ENCODE data around the gene ENTPD3. TPM values are rescaled to one million over a fixed set of nuclear protein-coding genes. Genes with fewer than 3 reads are reported as not detected.

Gene ENTPD3
- total RNA-seq, 1 experiment from 2014 or later = not detected

DNA sequence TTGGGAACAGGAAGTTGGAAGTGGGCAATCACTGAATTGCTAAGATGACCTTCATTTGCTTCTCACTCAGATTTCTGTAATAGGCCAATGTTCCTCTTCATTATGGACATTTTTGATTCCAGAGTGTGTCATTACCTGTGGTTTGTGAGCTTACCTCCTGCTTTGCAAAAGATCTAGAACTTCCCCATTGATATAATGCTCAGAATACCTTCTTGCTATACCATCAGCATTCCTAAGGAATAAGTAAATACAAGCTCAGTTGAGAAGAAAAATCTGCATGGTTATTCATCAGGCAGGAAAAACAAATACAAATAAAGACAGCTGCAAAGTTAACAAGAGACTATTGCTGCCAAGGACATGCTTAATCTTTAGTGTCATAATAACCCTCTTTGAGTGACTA lies 64.6 kb downstream of the ENTPD3 start:
- Histone ChIP-seq H3K9ac (ENCODE audit: extremely low read depth, insufficient read length, low read length) (no peak overlapping the region), H3K23ac (ENCODE audit: insufficient read length, low read depth, low read length) (no peak overlapping the region), H4K91ac (ENCODE audit: insufficient read length, low read depth, low read length) (no peak overlapping the region), H4K5ac (ENCODE audit: insufficient read length, low read depth, low read length) (no peak overlapping the region), H3T11ph (ENCODE audit: low read length) (no peak overlapping the region), H3K4ac (ENCODE audit: low read depth, low read length) (no peak overlapping the region), H3K4me2 (ENCODE audit: insufficient read depth, insufficient read length, low read length) (no peak overlapping the region), H2BK12ac (ENCODE audit: insufficient read length, low read depth, low read length) (no peak overlapping the region), H2BK15ac (ENCODE audit: low read depth, low read length) (no peak overlapping the region), H2AFZ (ENCODE audit: low read length) (no peak overlapping the region), H3K79me1 (ENCODE audit: insufficient read depth, low read depth, low read length, poor library complexity, severe bottlenecking) (no peaks in the 10 kb centered on the region), H3K4me1 (ENCODE audit: insufficient read depth, low read length) (0 out of 2 replicates have a peak, but pooled peaks cover 2% of the 10 kb centered on the region), H3K79me2 (ENCODE audit: insufficient read depth, low read length) (no peaks in the 10 kb centered on the region), H3K18ac (ENCODE audit: insufficient read length, low read depth, low read length) (no peak overlapping the region), H3K23me2 (ENCODE audit: insufficient read length, low read depth, low read length, poor library complexity, severe bottlenecking) (peaks cover 9% of the 10 kb centered on the region), H4K8ac (replicated peaks; ENCODE audit: insufficient read length, low read depth, low read length) (no peak overlapping the region), H3K56ac (ENCODE audit: insufficient read length, low read depth, low read length) (no peak overlapping the region), H2BK5ac (ENCODE audit: insufficient read length, low read length) (no peak overlapping the region), H3K9me3 (ENCODE audit: control insufficient read depth, low read depth, low read length) (no peaks in the 10 kb centered on the region), H2BK20ac (ENCODE audit: low read depth, low read length, poor library complexity, severe bottlenecking) (no peak overlapping the region), H2AK5ac (ENCODE audit: insufficient read length, low read length) (no peak overlapping the region), H3K27ac (ENCODE audit: insufficient read length, low read depth, low read length) (no peak overlapping the region), H3K27me3 (ENCODE audit: insufficient read depth, low read length) (no peaks in the 10 kb centered on the region), H2BK120ac (ENCODE audit: low read depth, low read length, poor library complexity, severe bottlenecking) (no peak overlapping the region), H4K20me1 (ENCODE audit: control insufficient read depth, insufficient read depth, insufficient read length) (no peaks in the 10 kb centered on the region), H3K14ac (ENCODE audit: insufficient read depth, low read length) (no peak overlapping the region)
- Mint-ChIP-seq H3K27me3 (ENCODE audit: low read depth) (peaks cover 3% of the 10 kb centered on the region; the same call in 1 of the 2 replicates), H3K36me3 (ENCODE audit: insufficient read depth in 1 of 3, low read depth in 3 of 3) (no peaks in the 10 kb centered on the region), H3K27ac (no peak overlapping the region), H3K4me3 (no peak overlapping the region; a peak in 1 of 5 replicates), H3K9me3 (no peaks in the 10 kb centered on the region), H3K4me1 (peaks cover 15 to 20% of the 10 kb centered on the region in 2 experiments)
- TF ChIP-seq CTCF (conservative IDR thresholded peaks at IDR 0.05) = no peak
- DNase-seq = no peak

Data from H9 (cell line).